ENCODE measurements around the gene SCLY.

SCLY gene

GRCh38 chr2:238136820-238137537 is 76.2 kb downstream of the SCLY start:
- no peak for ATAC-seq
- TF ChIP-seq CSDC2 (CRISPR knock-in tag; IDR thresholded peaks at IDR 0.05) (no peak), POU6F1 (CRISPR knock-in tag; IDR thresholded peaks at IDR 0.05; ENCODE audit: borderline replicate concordance, low read depth) (no peak), RARB (CRISPR knock-in tag; IDR thresholded peaks at IDR 0.05) (no peak), CSRNP3 (CRISPR knock-in tag; IDR thresholded peaks at IDR 0.05) (no peak), PPARA (CRISPR knock-in tag; IDR thresholded peaks at IDR 0.05; ENCODE audit: borderline replicate concordance) (no peak), ZC3H10 (CRISPR knock-in tag; IDR thresholded peaks at IDR 0.05) (no peak), TCF4 (CRISPR knock-in tag; IDR thresholded peaks at IDR 0.05; ENCODE audit: borderline replicate concordance) (no peak), ARNTL (CRISPR knock-in tag; IDR thresholded peaks at IDR 0.05; ENCODE audit: borderline replicate concordance, low read depth) (no peak), SNAI2 (CRISPR knock-in tag; IDR thresholded peaks at IDR 0.05) (no peak), ZFP3 (CRISPR knock-in tag; IDR thresholded peaks at IDR 0.05) (no peak), ZFP30 (CRISPR knock-in tag; IDR thresholded peaks at IDR 0.05) (no peak)

- ATAC-seq, result no peak
- TF ChIP-seq OSR1 (CRISPR knock-in tag; IDR thresholded peaks at IDR 0.05) (no peak), ESRRG (CRISPR knock-in tag; IDR thresholded peaks at IDR 0.05) (no peak), ARNTL (CRISPR knock-in tag; IDR thresholded peaks at IDR 0.05; ENCODE audit: borderline replicate concordance, low read depth) (no peak), ISL1 (CRISPR knock-in tag; IDR thresholded peaks at IDR 0.05) (no peak), PPARA (CRISPR knock-in tag; IDR thresholded peaks at IDR 0.05; ENCODE audit: borderline replicate concordance) (no peak), TOX (CRISPR knock-in tag; IDR thresholded peaks at IDR 0.05; ENCODE audit: borderline replicate concordance) (no peak), BACH2 (CRISPR knock-in tag; IDR thresholded peaks at IDR 0.05; ENCODE audit: borderline replicate concordance) (no peak), GLIS3 (CRISPR knock-in tag; IDR thresholded peaks at IDR 0.05) (no peak), PATZ1 (CRISPR knock-in tag; IDR thresholded peaks at IDR 0.05; ENCODE audit: borderline replicate concordance) (no peak), RARB (CRISPR knock-in tag; IDR thresholded peaks at IDR 0.05) (no peak), ZC3H10 (CRISPR knock-in tag; IDR thresholded peaks at IDR 0.05) (no peak), POU6F1 (CRISPR knock-in tag; IDR thresholded peaks at IDR 0.05; ENCODE audit: borderline replicate concordance, low read depth) (no peak), ZFP3 (CRISPR knock-in tag; IDR thresholded peaks at IDR 0.05) (no peak), CSRNP3 (CRISPR knock-in tag; IDR thresholded peaks at IDR 0.05) (no peak), CSDC2 (CRISPR knock-in tag; IDR thresholded peaks at IDR 0.05) (no peak), TCF4 (CRISPR knock-in tag; IDR thresholded peaks at IDR 0.05; ENCODE audit: borderline replicate concordance) (no peak)
Measured at GRCh38 chr2:238137885-238138284, 77.1 kb downstream of the SCLY start.

GRCh38 chr2:238138331-238139195 is 77.8 kb downstream of the SCLY start, which contains the start of gene KLHL30:
TSS of gene KLHL30 (plus strand) at chr2:238138668. CDS start at chr2:238140755, 2,087 bp downstream.
- no peak for ATAC-seq
- TF ChIP-seq ZFP3 (CRISPR knock-in tag; IDR thresholded peaks at IDR 0.05), result no peak
- TF ChIP-seq SNAI2 (CRISPR knock-in tag; IDR thresholded peaks at IDR 0.05), result no peak
- TF ChIP-seq ZNF8 (CRISPR knock-in tag; IDR thresholded peaks at IDR 0.05), result no peak
- TF ChIP-seq ESRRG (CRISPR knock-in tag; IDR thresholded peaks at IDR 0.05), result no peak
- TF ChIP-seq POU6F1 (CRISPR knock-in tag; IDR thresholded peaks at IDR 0.05; ENCODE audit: borderline replicate concordance, low read depth), result no peak
- TF ChIP-seq PPARA (CRISPR knock-in tag; IDR thresholded peaks at IDR 0.05; ENCODE audit: borderline replicate concordance), result no peak

All from SK-N-SH treated with all-trans-retinoic acid at 6 μM for 48 hours (cell line).